ENCODE results near the gene ACTN1.
A peak's percentile ranks its signal among the peaks of the same experiment; 100 is the strongest.

Gene ACTN1

DNA sequence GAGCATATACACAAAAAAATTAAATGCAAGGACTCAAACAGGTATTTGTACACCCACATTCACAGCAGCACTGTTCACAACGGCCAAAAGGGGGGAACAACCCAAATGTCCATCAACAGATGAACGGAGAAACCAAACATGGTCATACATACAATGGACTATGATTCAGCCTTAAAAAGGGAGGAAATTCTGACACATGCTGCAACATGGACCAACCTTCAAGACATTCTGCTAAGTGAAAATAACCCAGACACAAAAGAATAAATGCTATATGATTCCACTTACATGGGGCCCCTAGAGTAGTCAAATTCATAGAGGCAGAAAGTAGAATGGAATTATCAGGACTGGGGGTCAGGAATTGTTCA, 29.5 kb downstream of the ACTN1 start:
- Histone ChIP-seq H3K9me3 (ENCODE audit: control insufficient read depth, insufficient read depth, low read length) (no peaks in the 10 kb centered on the region), H3K27me3 (ENCODE audit: control insufficient read depth, insufficient read depth, low read length) (no peaks in the 10 kb centered on the region), H3K36me3 (ENCODE audit: control insufficient read depth, insufficient read depth, low read length) (no peaks in the 10 kb centered on the region), H3K4me3 (ENCODE audit: low read depth, low read length) (no peak overlapping the region), H3K9ac (ENCODE audit: low read depth, low read length) (no peak overlapping the region), H3K4me1 (ENCODE audit: control insufficient read depth, insufficient read depth, low read length) (peaks cover 34% of the 10 kb centered on the region), H3K27ac (ENCODE audit: low read depth, low read length) (no peak overlapping the region)

DNA sequence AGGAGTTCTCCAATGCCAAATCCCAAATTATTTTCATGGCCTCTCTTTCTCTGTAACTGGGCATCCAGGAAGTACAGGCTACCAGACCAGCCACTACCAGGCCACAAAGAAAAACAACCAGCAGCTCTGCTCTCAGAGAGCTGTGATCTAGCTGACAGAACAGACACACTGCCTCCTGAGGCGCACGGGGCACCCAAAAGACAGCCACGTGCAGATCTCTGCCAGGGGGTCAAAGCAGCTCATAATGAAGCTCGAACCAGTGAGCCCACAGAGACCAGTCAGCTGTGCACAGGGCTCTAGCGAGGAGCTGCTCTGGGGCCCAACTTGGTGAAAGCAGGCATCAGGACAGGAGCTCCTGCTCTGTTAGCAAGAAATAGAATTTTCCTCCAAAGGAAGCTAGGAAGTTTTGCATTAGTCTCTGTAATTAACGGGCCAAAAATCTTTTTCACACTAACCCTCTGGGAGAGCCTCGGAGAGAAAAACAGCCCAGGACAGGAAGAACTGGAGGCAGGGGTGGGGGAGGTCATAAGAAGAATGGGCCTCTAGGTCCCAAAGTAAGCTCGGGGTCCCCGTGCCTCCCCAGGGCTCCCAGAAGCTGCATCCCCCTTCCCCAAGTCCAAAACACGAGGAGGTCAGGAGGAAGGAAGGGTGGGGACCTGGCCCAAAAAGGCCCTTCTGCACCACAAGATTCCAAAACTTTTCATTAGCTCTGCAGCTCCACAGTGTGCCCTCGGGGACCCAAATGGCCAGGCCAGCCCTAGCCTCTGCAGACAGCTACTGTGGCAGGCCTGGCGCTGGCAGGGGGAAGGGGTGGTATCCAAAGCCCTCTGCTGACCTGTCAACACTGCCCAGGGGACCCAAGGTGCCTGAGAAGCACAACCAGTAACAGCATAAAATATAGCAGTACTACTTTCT, 30.2 kb downstream of the ACTN1 start:
- H3K36me3 ChIP-seq (ENCODE audit: control insufficient read depth, insufficient read depth, low read length), result no peaks in the 10 kb centered on the region
- no peak overlapping the region for H3K9ac ChIP-seq (ENCODE audit: low read depth, low read length)
- peaks cover 39% of the 10 kb centered on the region for H3K4me1 ChIP-seq (ENCODE audit: control insufficient read depth, insufficient read depth, low read length)
- H3K27me3 ChIP-seq (ENCODE audit: control insufficient read depth, insufficient read depth, low read length), result no peaks in the 10 kb centered on the region
- H3K27ac ChIP-seq (ENCODE audit: low read depth, low read length), result peak overlapping the region; percentile 19
- no peak overlapping the region for H3K4me3 ChIP-seq (ENCODE audit: low read depth, low read length)
- H3K9me3 ChIP-seq (ENCODE audit: control insufficient read depth, insufficient read depth, low read length), result no peaks in the 10 kb centered on the region

DNA sequence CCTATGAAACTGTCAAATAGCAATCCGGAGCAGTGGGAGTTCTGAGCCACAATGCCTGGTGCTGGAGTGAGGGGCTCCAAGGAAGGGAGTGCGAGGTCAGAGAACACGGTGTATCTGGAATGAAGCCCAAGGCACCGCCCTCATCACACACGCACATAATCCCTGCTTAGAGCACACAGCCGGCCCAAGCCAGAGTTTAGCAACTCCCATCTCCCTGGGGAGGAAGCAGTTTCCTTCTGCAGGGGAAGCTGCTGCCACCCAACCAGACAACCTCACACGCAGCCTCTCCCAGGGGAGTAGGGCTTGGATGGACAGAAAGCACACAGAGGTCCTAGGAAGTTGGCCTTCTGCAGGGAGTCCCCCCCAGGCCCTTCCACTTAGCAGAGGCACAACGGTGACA, 31.3 kb downstream of the ACTN1 start:
- H3K9me3 ChIP-seq (ENCODE audit: control insufficient read depth, insufficient read depth, low read length), result no peaks in the 10 kb centered on the region
- no peak overlapping the region for H3K27ac ChIP-seq (ENCODE audit: low read depth, low read length)
- H3K27me3 ChIP-seq (ENCODE audit: control insufficient read depth, insufficient read depth, low read length), result no peaks in the 10 kb centered on the region
- no peak overlapping the region for H3K9ac ChIP-seq (ENCODE audit: low read depth, low read length)
- H3K36me3 ChIP-seq (ENCODE audit: control insufficient read depth, insufficient read depth, low read length), result no peaks in the 10 kb centered on the region
- H3K4me1 ChIP-seq (ENCODE audit: control insufficient read depth, insufficient read depth, low read length), result peaks cover 45% of the 10 kb centered on the region
- no peak overlapping the region for H3K4me3 ChIP-seq (ENCODE audit: low read depth, low read length)

DNA sequence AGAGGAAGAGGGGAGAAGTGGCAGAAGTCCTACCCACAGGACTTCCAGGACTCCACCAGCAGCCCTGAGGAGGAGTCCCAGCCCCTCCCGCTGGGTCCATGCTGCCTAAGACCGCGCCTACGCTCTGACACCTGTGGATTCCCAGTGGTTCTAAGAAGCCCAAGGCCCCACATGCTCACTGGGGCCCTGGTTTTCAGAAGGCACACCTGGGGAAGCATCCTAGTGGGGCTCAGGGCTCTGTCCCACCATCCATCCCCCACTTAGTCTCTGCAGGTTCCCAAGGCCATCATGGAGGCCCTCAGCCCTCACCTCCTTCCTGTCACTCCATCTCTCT, 32.6 kb downstream of the ACTN1 start:
- H3K9me3 ChIP-seq (ENCODE audit: control insufficient read depth, insufficient read depth, low read length), result no peaks in the 10 kb centered on the region
- H3K27me3 ChIP-seq (ENCODE audit: control insufficient read depth, insufficient read depth, low read length), result no peaks in the 10 kb centered on the region
- peaks cover 58% of the 10 kb centered on the region for H3K4me1 ChIP-seq (ENCODE audit: control insufficient read depth, insufficient read depth, low read length)
- no peak overlapping the region for H3K27ac ChIP-seq (ENCODE audit: low read depth, low read length)
- H3K36me3 ChIP-seq (ENCODE audit: control insufficient read depth, insufficient read depth, low read length), result no peaks in the 10 kb centered on the region
- H3K9ac ChIP-seq (ENCODE audit: low read depth, low read length), result no peak overlapping the region
- H3K4me3 ChIP-seq (ENCODE audit: low read depth, low read length), result no peak overlapping the region

DNA sequence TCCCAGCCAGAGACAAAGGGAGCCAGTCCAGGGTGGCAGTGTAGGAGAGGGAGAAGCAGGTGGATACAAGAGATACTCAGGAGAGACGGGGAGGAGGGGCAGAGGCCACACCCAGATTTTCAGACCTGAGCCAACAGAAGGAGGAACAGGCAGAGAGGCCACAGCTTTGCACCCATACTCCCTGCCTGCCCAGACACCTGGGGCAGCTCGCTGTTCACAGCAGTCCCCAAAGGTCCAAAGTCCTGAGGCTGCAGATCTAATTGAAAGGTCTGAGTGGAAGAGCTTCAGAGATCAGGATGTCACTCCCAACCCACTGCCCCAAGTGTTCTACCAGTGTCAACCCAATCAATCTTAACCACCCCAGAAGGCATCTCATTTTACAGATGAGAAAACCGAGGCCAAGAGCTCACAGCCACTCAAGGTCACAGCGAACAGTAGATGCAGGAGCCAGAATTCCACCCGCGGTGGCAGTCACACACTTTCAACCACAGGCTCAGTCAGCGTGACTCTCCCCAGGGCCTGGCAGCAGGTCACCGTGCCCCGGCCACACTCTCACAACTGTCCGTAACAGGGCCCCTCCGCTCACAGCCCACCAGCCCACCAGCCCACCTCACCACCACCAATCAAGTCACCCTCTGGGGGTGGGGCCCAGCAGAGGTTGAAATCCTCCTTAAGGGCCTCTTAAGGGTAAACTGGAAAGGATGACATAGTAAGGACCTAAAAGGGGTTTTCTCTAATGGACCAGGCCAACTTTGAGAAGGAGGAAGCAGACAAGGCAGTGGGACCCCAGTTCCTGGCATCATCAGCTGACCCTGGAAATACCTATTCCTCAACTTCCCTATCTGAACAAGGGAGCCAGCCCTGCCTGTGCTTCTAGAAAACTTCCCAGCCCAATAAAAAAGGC, 33.3 kb downstream of the ACTN1 start:
- Histone ChIP-seq H3K27ac (ENCODE audit: low read depth, low read length) (no peak overlapping the region), H3K4me1 (ENCODE audit: control insufficient read depth, insufficient read depth, low read length) (peaks cover 59% of the 10 kb centered on the region), H3K9me3 (ENCODE audit: control insufficient read depth, insufficient read depth, low read length) (no peaks in the 10 kb centered on the region), H3K4me3 (ENCODE audit: low read depth, low read length) (no peak overlapping the region), H3K36me3 (ENCODE audit: control insufficient read depth, insufficient read depth, low read length) (no peaks in the 10 kb centered on the region), H3K9ac (ENCODE audit: low read depth, low read length) (no peak overlapping the region), H3K27me3 (ENCODE audit: control insufficient read depth, insufficient read depth, low read length) (no peaks in the 10 kb centered on the region)

- Histone ChIP-seq H3K27me3 (ENCODE audit: control insufficient read depth, insufficient read depth, low read length) (no peaks in the 10 kb centered on the region), H3K9me3 (ENCODE audit: control insufficient read depth, insufficient read depth, low read length) (no peaks in the 10 kb centered on the region), H3K4me1 (ENCODE audit: control insufficient read depth, insufficient read depth, low read length) (peaks cover 60% of the 10 kb centered on the region), H3K9ac (ENCODE audit: low read depth, low read length) (no peak overlapping the region), H3K36me3 (ENCODE audit: control insufficient read depth, insufficient read depth, low read length) (no peaks in the 10 kb centered on the region), H3K4me3 (ENCODE audit: low read depth, low read length) (no peak overlapping the region), H3K27ac (ENCODE audit: low read depth, low read length) (no peak overlapping the region)
Observed at GRCh38 chr14:68945190-68945584, 33.9 kb downstream of the ACTN1 start.

DNA sequence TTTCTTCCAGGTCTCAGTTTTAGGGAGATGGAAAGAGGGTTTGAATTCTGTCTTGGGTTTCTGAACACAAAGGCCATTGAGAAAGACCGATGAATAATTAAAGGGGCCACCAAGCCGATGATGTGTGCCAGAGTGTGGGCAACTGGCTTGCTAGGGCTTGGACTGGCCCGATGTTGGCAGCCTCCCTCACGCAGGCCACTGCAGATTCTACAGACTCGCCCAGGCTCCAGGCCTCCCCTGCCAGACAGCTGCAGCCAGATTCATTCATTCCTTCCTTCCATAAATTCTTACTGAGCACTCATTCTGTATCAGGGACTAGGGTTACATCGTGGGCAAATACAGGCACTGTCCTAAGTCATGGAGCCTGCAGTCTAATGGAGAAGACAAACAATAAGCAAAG, 34.9 kb downstream of the ACTN1 start:
- Histone ChIP-seq H3K27me3 (ENCODE audit: control insufficient read depth, insufficient read depth, low read length) (no peaks in the 10 kb centered on the region), H3K36me3 (ENCODE audit: control insufficient read depth, insufficient read depth, low read length) (no peaks in the 10 kb centered on the region), H3K4me3 (ENCODE audit: low read depth, low read length) (no peak overlapping the region), H3K9me3 (ENCODE audit: control insufficient read depth, insufficient read depth, low read length) (no peaks in the 10 kb centered on the region), H3K27ac (ENCODE audit: low read depth, low read length) (no peak overlapping the region), H3K4me1 (ENCODE audit: control insufficient read depth, insufficient read depth, low read length) (peaks cover 68% of the 10 kb centered on the region), H3K9ac (ENCODE audit: low read depth, low read length) (no peak overlapping the region)

GRCh38 chr14:68943107-68943506, 36.0 kb downstream of the ACTN1 start:
- Histone ChIP-seq H3K9ac (ENCODE audit: low read depth, low read length) (no peak overlapping the region), H3K4me1 (ENCODE audit: control insufficient read depth, insufficient read depth, low read length) (peaks cover 68% of the 10 kb centered on the region), H3K27ac (ENCODE audit: low read depth, low read length) (peak overlapping the region; percentile 30)

GRCh38 chr14:68942296-68943035, 36.6 kb downstream of the ACTN1 start:
- Histone ChIP-seq H3K4me3 (ENCODE audit: low read depth, low read length) (no peak overlapping the region), H3K27me3 (ENCODE audit: control insufficient read depth, insufficient read depth, low read length) (no peaks in the 10 kb centered on the region), H3K9me3 (ENCODE audit: control insufficient read depth, insufficient read depth, low read length) (no peaks in the 10 kb centered on the region), H3K4me1 (ENCODE audit: control insufficient read depth, insufficient read depth, low read length) (peaks cover 68% of the 10 kb centered on the region), H3K27ac (ENCODE audit: low read depth, low read length) (peak overlapping the region; percentile 30), H3K9ac (ENCODE audit: low read depth, low read length) (no peak overlapping the region), H3K36me3 (ENCODE audit: control insufficient read depth, insufficient read depth, low read length) (no peaks in the 10 kb centered on the region)

More at GRCh38 chr14:68943107-68943506, 36.0 kb downstream of the ACTN1 start:
- Histone ChIP-seq H3K9me3 (ENCODE audit: control insufficient read depth, insufficient read depth, low read length) (no peaks in the 10 kb centered on the region), H3K27me3 (ENCODE audit: control insufficient read depth, insufficient read depth, low read length) (no peaks in the 10 kb centered on the region), H3K36me3 (ENCODE audit: control insufficient read depth, insufficient read depth, low read length) (no peaks in the 10 kb centered on the region), H3K4me3 (ENCODE audit: low read depth, low read length) (no peak overlapping the region)

DNA sequence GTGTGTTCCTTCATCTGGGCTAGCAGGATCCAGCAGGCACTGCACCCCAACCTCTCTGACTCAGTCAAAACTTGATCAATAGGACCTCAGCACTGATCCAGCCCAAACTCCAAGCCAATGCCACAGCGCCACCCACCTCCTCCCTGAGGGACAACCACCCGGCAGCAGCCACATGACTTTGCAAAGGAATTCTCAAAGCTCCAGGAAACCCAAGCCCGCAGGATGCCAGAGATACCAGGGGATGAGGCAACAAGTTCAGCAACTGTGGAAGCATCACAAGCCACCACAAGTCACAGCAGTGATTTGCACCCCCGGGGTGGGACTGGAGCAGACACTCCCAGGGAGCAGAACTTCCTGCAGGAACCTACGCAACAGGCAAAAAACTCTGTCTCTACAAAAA, 37.3 kb downstream of the ACTN1 start:
- H3K36me3 ChIP-seq (ENCODE audit: control insufficient read depth, insufficient read depth, low read length), result no peaks in the 10 kb centered on the region
- peak overlapping the region; percentile 21 for H3K27ac ChIP-seq (ENCODE audit: low read depth, low read length)
- H3K4me1 ChIP-seq (ENCODE audit: control insufficient read depth, insufficient read depth, low read length), result peaks cover 69% of the 10 kb centered on the region

More for the DNA sequence above, 37.3 kb downstream of the ACTN1 start:
- Histone ChIP-seq H3K4me3 (ENCODE audit: low read depth, low read length) (no peak overlapping the region), H3K27me3 (ENCODE audit: control insufficient read depth, insufficient read depth, low read length) (no peaks in the 10 kb centered on the region), H3K9ac (ENCODE audit: low read depth, low read length) (no peak overlapping the region), H3K9me3 (ENCODE audit: control insufficient read depth, insufficient read depth, low read length) (no peaks in the 10 kb centered on the region)

Measured in HUES48 (cell line).